D721Med (cell line): ENCODE results near the gene GRIK4.
"Not testable (repeated sequence)": the region's sequence is repeated elsewhere in the genome, so short reads cannot be mapped to it uniquely, and the experiment has no call there.

Experiments
- DNase-seq: peaks from one replicate; pipeline ENCODE4 v3.0.0; 2011; ENCODE audit warnings: low spot score; ENCODE audit not compliant: insufficient read length
- FAIRE-seq: peaks from 2 replicates; lab custom pipeline; 2011; peaks lifted over from hg19 to GRCh38; lab: Jason Lieb, UNC
- CTCF ChIP-seq: IDR thresholded peaks from 2 replicates; pipeline ENCODE4 v1.5.1; 2012; ENCODE audit warnings: mild to moderate bottlenecking, control low read depth; ENCODE audit not compliant: insufficient read depth; ENCODE audit errors: missing control alignments

GRIK4 gene

GRCh38 chr11:120750647-120751549 is 239.3 kb downstream of the GRIK4 start:
- FAIRE-seq (no peak), DNase-seq (no peak)
- no peak for TF ChIP-seq CTCF

GRCh38 chr11:120751550-120751949 is 240.0 kb downstream of the GRIK4 start:
- no peak for FAIRE-seq
- no peak for DNase-seq
- TF ChIP-seq CTCF = no peak

DNA sequence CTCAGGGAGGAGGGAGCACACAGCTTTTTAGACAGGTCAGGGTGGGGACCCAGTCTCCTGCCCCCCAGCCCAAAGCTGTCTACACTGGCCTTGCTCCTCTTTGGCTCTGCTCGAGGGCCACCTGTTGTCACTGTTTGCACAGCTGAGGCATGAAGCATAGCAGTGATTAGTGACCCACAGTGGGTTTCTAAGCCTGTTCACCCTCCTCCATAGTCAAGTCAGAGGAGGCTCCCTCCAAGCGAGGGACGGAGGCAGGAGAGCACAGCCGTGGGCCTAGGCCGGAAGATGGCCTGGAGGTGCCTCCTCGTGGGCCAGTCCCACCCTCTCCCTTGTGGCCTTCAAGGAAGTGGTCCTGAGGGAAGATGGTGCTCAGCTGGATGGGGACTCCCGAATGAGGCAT is 241.1 kb downstream of the GRIK4 start:
- no peak for DNase-seq
- no peak for TF ChIP-seq CTCF

GRCh38 chr11:120756931-120757330 is 245.4 kb downstream of the GRIK4 start:
- DNase-seq (no peak), FAIRE-seq (no peak)
- TF ChIP-seq CTCF = no peak

More for the DNA sequence above, 241.1 kb downstream of the GRIK4 start:
- no peak for FAIRE-seq

GRCh38 chr11:120759046-120759445 is 247.5 kb downstream of the GRIK4 start:
- DNase-seq (no peak), FAIRE-seq (no peak)
- TF ChIP-seq CTCF = no peak

GRCh38 chr11:120765710-120766109 is 254.2 kb downstream of the GRIK4 start:
- DNase-seq, FAIRE-seq: not testable (repeated sequence)

DNA sequence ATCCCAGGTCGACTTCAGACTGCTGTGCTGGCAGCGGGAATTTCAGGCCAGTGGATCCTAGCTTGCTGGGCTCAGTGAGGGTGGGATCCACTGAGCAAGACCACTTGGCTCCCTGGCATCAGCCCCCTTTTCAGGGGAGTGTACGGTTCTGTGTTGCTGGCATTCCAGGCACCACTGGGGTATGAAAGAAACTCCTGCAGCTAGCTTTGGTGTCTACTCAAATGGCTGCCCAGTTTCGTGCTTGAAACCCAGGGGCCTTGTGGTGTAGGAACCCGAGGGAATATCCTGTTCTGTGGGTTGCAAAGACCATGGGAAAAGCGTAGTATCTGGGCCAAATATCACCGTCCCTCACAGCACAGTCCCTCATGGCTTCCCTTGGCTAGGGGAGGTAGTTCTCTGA is 254.8 kb downstream of the GRIK4 start:
- no peak for DNase-seq
- FAIRE-seq = no peak
- no peak for TF ChIP-seq CTCF
